ENCODE data around the gene ANO4. TPM values are rescaled to one million over a fixed set of nuclear protein-coding genes. Genes with fewer than 3 reads are reported as not detected.

Gene ANO4
- total RNA-seq, 1 experiment from 2014 or later = 5.7 TPM

DNA sequence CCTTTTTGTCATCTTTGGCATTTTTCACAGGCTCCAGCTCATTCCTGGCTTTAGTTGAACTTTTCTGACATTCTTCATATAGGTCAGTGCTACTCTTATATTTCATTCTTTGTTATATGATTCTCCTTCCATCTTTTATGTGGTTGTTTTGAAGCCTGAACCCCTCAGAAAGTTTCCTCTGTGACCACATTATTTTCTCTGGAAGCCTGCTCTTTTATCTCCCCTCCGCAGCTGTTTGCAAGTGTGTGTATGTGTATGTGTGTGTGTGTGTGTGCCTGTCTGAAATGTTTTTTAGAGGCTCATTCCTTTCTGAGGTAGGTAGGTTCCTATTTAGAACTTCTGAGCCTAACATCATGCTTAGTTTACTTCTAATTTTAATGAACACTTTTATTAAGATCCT lies 47.6 kb downstream of the ANO4 start:
- H3K4ac ChIP-seq (ENCODE audit: low read depth, low read length) = no peak overlapping the region
- no peak overlapping the region for H3K18ac ChIP-seq (ENCODE audit: insufficient read length, low read depth, low read length)
- no peak overlapping the region for H4K5ac ChIP-seq (ENCODE audit: insufficient read length, low read depth, low read length)
- H3K27me3 Mint-ChIP-seq (ENCODE audit: low read depth) = no peaks in the 10 kb centered on the region
- TF ChIP-seq, protein P1, sequence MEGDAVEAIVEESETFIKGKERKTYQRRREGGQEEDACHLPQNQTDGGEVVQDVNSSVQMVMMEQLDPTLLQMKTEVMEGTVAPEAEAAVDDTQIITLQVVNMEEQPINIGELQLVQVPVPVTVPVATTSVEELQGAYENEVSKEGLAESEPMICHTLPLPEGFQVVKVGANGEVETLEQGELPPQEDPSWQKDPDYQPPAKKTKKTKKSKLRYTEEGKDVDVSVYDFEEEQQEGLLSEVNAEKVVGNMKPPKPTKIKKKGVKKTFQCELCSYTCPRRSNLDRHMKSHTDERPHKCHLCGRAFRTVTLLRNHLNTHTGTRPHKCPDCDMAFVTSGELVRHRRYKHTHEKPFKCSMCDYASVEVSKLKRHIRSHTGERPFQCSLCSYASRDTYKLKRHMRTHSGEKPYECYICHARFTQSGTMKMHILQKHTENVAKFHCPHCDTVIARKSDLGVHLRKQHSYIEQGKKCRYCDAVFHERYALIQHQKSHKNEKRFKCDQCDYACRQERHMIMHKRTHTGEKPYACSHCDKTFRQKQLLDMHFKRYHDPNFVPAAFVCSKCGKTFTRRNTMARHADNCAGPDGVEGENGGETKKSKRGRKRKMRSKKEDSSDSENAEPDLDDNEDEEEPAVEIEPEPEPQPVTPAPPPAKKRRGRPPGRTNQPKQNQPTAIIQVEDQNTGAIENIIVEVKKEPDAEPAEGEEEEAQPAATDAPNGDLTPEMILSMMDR (conservative IDR thresholded peaks at IDR 0.05) = no peak
- H3K4me3 Mint-ChIP-seq = no peak overlapping the region
- H2BK15ac ChIP-seq (ENCODE audit: low read depth, low read length) = no peak overlapping the region
- H3K14ac ChIP-seq (ENCODE audit: insufficient read depth, low read length) = no peak overlapping the region
- H3K4me1 Mint-ChIP-seq = no peaks in the 10 kb centered on the region
- no peaks in the 10 kb centered on the region for H3K23me2 ChIP-seq (ENCODE audit: insufficient read length, low read depth, low read length, poor library complexity, severe bottlenecking)
- H3K23ac ChIP-seq (ENCODE audit: insufficient read length, low read depth, low read length) = no peak overlapping the region
- H4K91ac ChIP-seq (ENCODE audit: insufficient read length, low read depth, low read length) = no peak overlapping the region
- H3K27ac Mint-ChIP-seq = no peak overlapping the region
- no CpG with 5 or more reads among the region's 1 CpG for WGBS (ENCODE audit: extremely low coverage, insufficient read length, low lambda C conversion rate)
- no peaks in the 10 kb centered on the region for H3K9me3 ChIP-seq (ENCODE audit: control insufficient read depth, low read depth, low read length)
- no peak overlapping the region for H2AFZ ChIP-seq (ENCODE audit: low read length)
- no peak overlapping the region for H3T11ph ChIP-seq (ENCODE audit: low read length)
- no peaks in the 10 kb centered on the region for H3K79me1 ChIP-seq (ENCODE audit: insufficient read depth, low read depth, low read length, poor library complexity, severe bottlenecking)
- no peaks in the 10 kb centered on the region for H3K9me3 Mint-ChIP-seq
- H3K36me3 Mint-ChIP-seq (ENCODE audit: insufficient read depth in 1 of 3, low read depth in 3 of 3) = no peaks in the 10 kb centered on the region
- no peak overlapping the region for H2BK120ac ChIP-seq (ENCODE audit: low read depth, low read length, poor library complexity, severe bottlenecking)
- no peak for DNase-seq
- H4K8ac ChIP-seq (replicated peaks; ENCODE audit: insufficient read length, low read depth, low read length) = no peak overlapping the region
- no peak overlapping the region for H2BK20ac ChIP-seq (ENCODE audit: low read depth, low read length, poor library complexity, severe bottlenecking)
- H3K4me2 ChIP-seq (ENCODE audit: insufficient read depth, insufficient read length, low read length) = no peak overlapping the region
- H2BK12ac ChIP-seq (ENCODE audit: insufficient read length, low read depth, low read length) = no peak overlapping the region
- H4K20me1 ChIP-seq (ENCODE audit: control insufficient read depth, insufficient read depth, insufficient read length) = no peaks in the 10 kb centered on the region
- no peak overlapping the region for H3K27ac ChIP-seq (ENCODE audit: insufficient read length, low read depth, low read length)
- H3K4me1 ChIP-seq (ENCODE audit: insufficient read depth, low read length) = no peaks in the 10 kb centered on the region
- H3K79me2 ChIP-seq (ENCODE audit: insufficient read depth, low read length) = no peaks in the 10 kb centered on the region
- no peak overlapping the region for H3K56ac ChIP-seq (ENCODE audit: insufficient read length, low read depth, low read length)
- H3K9ac ChIP-seq (ENCODE audit: extremely low read depth, insufficient read length, low read length) = no peak overlapping the region
- no peaks in the 10 kb centered on the region for H3K27me3 ChIP-seq (ENCODE audit: insufficient read depth, low read length)
- no peak overlapping the region for H2BK5ac ChIP-seq (ENCODE audit: insufficient read length, low read length)
- H2AK5ac ChIP-seq (ENCODE audit: insufficient read length, low read length) = no peak overlapping the region
